ENCODE data around the gene SMAP1.

GRCh38 chr6:70629929-70630328, 37.8 kb upstream of the SMAP1 start:
- TF ChIP-seq CTCF (IDR thresholded peaks at IDR 0.05; ENCODE audit: borderline replicate concordance, extremely low read depth, low read length, poor library complexity, severe bottlenecking) (no peak), EZH2 (IDR thresholded peaks at IDR 0.05; ENCODE audit: borderline replicate concordance, low read depth, low read length, severe bottlenecking) (no peak)

All from DND-41 (cell line).